Measurements from ENCODE around the gene FOXF2.
"Not testable (repeated sequence)": the region's sequence is repeated elsewhere in the genome, so short reads cannot be mapped to it uniquely, and the experiment has no call there.

The FOXF2 gene

DNA sequence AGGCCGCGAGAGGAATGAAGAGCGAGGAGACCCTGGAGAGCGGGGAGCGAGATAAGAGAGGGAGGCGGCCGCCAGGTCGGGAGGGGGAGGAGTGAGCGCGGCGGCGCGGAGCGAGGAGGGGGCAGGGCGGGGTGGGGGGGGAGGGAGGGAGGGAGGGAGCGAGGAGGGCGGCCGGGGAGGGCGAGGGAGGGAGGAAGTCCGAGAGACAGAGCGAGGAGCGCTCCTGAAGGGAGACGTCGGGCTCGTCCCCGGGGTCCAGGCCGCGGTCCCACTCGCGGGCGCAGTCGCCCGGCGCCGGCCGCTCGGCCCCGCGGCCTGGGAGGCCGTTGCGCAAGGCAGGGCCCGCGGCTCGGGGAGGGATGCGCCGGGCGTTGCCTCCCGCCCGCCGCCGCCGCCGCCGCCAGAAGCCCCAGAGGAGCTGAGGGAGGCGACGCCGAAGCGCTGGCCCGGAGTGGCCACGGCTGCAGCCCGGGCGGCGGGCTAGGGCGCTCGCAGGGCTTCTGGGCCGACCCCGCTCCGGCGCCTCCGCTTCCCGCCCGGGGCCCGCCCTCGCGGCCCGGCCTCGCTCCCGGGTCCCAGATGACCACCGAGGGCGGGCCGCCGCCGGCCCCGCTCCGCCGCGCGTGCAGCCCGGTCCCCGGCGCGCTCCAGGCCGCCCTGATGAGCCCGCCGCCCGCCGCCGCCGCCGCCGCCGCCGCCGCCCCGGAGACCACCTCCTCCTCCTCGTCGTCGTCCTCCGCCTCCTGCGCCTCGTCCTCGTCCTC is at the start of gene FOXF2:
Gene FOXF2, plus strand, starts transcription at position 208 of the 764 bp plus-strand sequence. Its CDS starts 372 bp downstream, at position 580.
- DNase-seq (ENCODE audit: low spot score): no peak

DNA sequence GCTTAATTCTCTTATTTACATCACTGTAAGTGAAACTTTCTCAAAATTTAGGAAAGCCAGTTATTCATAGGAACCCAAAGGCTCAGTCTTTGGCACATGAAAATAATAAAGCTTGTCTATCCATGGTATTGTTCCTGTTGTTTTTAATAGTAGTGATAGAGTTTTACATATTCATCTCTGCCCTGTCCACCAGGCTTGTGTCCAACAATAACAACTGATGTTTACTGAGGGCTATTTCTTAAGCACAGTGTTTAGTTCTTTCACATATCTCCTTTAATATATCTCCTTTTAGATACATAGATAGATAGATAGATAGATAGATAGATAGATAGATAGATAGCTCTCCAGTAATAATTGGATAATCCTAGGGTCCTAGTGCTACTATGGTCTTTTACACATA is 43.3 kb upstream of the FOXF2 start:
- DNase-seq (ENCODE audit: low spot score): no peak

DNA sequence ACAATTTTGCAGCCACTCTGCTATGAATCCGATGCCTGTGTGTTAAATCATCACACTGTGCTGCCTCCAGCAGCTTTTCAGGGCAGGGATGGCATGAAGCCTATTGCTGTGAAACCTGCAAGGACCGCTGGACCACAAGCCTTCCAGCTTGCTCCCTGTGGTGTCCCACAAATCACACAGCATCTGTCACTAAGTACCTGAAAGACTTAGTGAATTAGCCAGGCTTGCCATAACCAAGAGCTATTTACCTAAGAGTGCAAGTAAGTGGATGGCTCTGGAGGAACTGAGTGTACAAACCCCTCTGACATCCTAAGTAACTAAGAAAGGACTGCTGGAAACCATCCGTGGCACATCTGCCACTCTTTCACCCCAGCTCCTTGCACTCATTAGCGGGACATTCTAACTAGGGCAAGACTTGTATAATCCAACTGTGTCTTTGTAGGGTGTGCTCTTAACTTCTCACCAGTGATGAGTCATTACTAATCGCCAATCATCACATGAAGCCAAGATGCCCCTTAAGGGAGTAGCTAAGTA is 42.8 kb upstream of the FOXF2 start:
- no peak for DNase-seq (ENCODE audit: low spot score)

DNA sequence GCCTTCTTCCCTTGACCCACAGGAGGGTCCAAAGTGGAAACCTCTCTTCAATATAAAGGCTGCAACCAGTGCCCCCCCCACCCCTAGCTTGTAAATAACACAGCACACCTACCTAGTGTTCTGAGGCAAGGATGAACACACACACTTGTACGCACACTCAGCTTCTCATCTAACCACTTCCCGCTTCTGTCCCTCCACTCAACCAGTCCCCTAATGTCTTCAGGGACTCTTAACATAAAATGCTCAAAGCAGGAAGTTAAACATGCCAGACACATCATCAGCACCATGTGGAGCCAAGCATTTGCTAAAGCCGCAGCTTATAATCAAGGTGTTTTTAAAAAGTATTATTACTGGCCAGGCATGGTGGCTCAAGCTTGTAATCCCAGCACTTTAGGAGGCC is 42.2 kb upstream of the FOXF2 start:
- no peak for DNase-seq (ENCODE audit: low spot score)

DNA sequence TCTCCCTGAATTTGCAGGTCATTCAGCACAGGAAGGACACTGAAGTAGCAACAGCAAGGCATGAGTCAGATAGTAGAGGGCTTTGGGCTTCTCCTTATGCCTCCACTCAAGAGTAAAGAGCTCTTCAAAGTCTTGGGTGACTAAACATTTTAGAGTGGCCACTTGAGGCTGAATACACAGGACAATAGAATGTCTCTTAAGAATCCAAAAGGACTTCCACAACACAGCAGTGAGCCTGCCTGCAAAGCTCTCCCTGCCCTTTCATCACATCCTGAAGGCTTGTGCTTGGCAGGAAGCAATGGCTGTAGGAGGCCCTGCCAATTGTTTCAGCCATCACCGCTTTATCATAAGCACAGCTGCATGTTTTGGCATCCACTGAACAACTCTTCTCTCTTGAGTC is 40.7 kb upstream of the FOXF2 start:
- no peak for DNase-seq (ENCODE audit: low spot score)

DNA sequence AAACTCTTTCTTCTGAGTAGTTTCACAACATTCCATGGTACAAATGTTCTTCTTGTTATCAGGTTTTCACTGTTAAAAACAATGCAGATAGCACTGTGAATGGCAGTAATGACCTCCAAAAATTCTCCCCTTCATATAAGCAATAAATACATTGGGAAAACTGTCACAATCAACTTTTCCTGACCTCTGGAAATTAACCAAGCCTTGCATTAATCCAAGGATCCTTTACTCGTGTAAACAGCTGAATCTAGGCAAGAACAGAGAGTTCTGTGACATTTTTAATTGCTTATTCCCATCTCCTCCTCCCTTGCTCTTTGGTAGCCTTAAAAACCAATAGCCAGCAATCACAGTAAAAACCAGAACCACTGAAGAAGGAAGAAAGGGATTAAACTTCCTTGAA is 39.7 kb upstream of the FOXF2 start:
- no peak for DNase-seq (ENCODE audit: low spot score)

DNA sequence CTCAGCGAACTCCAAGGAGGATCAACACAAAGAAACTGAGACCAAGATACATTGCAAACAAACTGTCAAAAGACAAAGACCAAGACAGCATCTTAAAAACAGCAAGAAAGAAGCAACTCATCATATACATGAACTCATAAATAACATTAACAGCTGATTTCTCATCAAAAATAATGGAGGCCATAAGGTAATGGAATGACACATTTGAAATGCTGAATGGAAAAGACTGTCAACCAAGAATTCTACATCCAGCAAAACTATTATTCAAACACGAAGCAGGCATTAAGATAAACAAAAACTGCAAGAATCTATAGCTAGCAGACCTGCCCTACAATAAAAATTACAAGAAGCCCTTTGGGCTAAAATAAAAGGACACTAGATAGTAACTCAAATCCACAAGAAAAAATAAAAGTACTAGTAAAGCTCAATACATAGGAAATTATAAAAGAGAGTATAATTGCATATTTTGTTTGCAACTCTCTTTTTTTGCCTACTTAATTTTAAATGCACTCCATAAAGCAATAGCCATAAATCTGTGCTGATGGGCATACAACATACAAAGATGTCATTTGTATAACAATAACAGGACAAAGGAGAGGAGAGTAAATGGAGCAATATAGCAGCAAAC is 37.9 kb upstream of the FOXF2 start:
- DNase-seq (ENCODE audit: low spot score): no peak

DNA sequence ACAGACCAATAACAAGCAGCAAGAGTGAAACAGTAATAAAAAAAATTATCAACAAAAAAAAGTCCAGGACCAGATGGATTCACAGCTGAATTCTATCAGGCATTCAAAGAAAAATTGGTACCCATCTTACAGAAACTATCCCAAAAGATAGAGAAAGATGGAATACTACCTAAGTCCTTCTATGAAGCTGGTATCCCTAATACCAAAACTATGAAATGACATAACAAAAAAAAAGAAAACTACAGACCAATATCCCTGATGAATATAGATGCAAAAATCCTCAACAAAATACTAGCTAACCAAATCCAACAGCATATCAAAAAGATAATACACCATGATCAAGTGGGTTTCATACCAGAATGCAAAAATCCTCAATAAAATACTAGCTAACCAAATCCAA is 34.3 kb upstream of the FOXF2 start:
- DNase-seq (ENCODE audit: low spot score): not testable (repeated sequence)

DNA sequence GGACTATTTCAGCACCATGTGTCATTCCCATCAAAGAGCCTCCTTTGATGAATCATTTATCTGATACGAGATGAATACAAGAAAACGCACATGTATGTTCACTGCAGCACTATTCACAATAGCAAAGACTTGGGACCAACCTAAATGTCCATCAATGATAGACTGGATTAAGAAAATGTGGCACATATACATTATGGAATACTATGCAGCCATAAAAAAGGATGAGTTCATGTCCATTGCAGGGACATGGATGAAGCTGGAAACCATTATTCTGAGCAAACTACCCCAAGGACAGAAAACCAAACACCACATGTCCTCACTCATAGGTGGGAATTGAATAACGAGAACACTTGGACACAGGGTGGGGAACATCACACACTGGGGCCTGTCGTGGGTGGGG is 27.7 kb upstream of the FOXF2 start:
- DNase-seq (ENCODE audit: low spot score): not testable (repeated sequence)

DNA sequence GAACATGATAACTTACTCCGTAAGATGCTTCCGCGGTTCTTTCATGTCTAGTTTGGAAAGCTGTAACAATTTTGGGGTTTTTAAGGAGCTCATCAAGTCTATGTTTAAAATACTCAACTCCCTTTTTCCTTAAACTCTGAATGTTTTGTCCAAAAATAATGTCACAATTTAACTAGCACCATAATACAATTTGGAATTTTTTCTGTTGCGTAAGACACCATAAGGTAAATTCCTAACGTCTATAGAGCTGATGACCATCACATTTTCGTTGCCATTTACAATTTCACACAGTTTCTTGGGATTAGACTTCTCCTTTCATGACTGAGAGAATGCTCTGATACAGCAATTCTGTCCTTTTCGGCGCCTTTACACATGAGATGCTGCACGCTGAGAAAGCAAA is 26.7 kb upstream of the FOXF2 start:
- no peak for DNase-seq (ENCODE audit: low spot score)

DNA sequence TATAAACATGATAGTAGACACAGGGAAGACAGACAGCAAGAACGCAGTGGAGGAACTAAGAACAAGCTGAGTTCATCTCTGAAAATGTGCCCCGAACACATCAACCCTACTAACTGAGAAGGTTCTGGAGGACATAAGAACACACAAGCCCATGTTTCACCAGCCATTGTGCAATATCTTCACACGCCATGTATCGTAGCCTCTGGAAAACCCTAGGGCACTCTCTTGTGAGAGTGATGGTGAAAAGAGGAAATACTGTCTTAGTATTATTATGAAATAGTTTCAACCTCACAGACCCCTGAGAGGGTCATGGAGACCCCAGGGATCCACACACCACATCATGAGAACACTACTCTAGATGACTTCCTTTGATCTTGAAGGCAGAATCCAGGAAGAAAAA is 26.1 kb upstream of the FOXF2 start:
- no peak for DNase-seq (ENCODE audit: low spot score)

DNA sequence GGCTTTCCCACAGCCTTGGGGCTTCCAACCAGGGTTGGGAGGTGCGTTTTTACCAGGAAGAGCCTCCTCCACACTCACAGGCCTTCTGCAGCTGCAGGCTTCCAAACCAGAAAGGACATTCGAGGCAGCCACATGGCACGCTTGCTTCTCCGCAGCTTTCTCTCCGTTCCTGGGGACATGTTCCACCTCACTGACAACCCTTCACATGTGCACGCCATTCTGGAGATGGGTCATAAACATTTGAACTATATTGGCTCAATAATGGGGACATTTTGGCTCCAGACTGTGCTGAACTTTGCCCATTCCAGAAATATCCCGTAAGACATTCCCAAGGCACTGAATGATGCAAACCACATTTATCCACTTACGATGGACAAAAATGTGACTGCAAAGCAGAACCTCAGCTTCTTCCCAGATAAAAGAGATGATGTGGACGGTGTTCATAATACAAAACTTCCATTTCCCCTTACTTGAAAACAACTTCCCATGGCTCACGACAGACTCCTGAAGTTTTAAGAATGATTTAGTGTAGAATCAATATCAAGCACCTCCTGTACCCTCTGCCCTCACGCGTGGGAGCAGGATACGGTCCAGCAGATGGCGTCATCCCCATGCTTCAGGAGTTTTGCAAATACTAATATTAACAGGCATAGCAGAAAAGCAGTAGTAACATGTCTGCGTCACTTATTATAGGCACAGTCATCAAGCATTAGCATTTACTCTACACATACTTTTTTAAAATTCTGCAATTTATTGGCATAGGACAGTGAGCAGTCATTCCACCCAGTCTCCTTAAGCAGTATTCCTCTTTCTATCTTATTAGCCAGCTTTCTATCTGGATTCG is 25.4 kb upstream of the FOXF2 start:
- DNase-seq (ENCODE audit: low spot score): no peak

DNA sequence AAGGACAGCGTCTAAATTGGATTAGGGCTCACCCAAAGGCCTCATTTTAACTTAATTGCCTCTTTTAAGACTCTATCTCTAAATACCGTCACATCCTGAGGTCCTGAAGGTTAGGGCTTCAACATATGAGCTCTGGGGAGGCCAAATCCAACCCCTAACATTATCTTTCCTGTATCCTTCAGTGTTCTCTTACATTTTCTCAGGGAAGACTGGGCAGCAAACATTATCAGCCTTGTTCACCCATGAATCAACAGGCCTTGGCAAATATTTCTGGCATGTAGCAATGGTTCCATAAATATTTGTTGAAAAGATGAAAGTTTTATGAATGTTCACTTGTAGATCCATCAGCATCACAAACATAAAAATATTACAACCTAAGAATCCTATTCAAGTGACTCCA is 24.6 kb upstream of the FOXF2 start:
- no peak for DNase-seq (ENCODE audit: low spot score)

DNA sequence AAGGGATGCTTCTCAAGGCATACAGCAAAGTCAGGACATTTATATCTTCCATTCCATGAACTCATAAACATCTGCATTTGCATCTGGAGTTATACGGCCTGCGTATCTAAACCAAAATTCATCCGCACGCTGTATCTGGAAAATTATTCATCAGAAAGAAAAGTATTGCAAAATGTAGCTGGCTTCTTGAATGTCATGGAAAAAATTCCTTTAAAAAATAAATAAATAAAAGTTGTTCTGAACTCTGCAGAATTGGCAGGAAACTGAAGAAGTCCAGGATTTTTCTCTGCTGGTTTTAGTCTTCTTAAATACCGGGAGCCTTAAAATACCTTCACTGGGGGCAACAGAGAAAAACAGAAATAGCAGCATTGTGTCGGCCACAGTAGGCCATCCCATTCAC is 23.7 kb upstream of the FOXF2 start:
- no peak for DNase-seq (ENCODE audit: low spot score)

DNA sequence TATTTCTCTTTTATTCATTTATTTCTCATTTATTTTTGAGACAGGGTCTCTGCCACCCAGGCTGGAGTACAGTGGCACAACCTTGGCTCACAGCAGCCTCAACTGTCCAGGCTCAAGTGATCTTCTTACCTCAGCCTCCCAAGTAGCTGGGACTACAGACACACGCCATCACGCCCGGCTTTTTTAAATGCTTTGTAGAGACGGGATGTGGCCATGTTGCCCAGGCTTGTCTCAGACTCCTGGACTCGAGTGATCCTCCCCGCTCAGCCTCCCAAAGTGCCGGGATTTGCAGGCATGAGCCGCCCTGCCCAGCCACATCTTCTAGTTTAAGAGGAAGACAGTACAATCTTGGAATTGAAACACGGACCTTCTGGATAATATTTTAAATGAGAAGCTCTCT is 21.6 kb upstream of the FOXF2 start:
- no peak for DNase-seq (ENCODE audit: low spot score)

DNA sequence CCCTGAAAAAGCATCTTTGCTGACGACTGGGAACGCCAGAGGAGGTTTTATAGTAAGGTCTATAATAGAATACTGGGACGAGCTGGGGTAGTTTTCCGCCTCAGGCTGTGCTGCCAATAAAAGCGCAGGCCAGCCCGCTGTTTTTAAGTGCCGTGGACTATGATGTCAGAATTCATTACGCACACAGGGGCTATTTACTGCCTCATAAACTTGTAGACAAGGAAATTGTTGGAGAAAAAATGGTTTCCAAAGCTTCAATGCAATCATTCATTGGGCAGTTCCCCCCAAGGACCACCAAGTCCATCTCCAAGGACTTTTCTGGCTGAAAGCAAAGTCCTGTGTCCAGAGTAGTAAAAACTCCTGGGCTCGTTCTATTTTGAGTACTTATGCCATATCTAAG is 20.4 kb upstream of the FOXF2 start:
- no peak for DNase-seq (ENCODE audit: low spot score)

DNA sequence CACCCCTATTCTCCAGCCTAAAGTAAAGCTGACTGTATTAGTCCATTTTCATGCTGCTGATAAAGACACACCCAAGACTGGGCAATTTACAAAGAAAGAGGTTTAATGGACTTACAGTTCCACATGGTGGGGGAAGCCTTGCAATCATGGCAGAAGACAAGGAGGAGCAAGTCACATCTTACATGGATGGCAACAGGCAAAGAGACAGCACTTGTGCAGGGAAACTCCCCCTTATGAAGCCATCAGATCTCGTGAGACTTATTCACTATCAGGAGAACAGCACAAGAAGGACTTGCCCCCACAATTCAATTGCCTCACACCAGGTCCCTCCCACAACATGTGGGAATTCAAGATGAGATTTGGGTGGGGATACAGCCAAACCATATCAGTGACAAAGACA is 19.7 kb upstream of the FOXF2 start:
- DNase-seq (ENCODE audit: low spot score): not testable (repeated sequence)

DNA sequence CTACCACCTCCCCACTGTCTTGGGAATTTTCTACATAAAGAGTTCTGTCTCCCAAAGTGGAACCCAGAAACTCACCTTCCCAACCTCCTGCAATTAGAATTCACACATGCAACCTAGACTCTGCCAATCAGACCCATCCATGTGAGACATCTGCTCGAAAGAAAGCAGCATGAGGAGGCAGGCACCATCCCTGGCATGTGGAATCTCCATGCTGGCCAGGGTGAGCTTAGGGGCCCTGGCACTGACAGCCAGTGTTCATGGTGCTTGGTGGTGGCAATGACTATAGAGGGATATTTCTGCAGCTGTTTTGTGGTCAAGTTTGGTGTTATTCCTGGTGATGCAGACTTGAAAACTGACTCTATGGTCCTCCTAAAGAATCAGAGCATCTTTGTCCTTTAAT is 17.4 kb upstream of the FOXF2 start:
- DNase-seq (ENCODE audit: low spot score): no peak

DNA sequence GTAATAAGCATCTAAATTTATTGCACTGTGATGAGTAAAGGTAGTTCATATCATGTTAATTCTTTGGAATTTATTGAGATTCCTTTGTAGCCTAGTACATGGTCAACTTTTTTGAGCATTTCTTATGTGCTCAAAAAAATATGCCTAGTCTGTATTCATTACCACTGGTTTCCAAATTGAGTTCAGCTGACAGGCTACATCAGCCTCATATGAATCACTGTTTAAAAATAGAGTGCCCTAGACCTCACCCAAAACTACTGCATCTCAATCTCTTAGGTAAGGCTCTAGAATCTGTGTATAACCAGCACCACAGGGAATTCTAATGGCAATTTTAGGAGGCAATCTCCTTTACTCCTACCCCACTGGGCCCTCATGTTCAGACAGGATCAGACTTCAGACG is 16.7 kb upstream of the FOXF2 start:
- no peak for DNase-seq (ENCODE audit: low spot score)

DNA sequence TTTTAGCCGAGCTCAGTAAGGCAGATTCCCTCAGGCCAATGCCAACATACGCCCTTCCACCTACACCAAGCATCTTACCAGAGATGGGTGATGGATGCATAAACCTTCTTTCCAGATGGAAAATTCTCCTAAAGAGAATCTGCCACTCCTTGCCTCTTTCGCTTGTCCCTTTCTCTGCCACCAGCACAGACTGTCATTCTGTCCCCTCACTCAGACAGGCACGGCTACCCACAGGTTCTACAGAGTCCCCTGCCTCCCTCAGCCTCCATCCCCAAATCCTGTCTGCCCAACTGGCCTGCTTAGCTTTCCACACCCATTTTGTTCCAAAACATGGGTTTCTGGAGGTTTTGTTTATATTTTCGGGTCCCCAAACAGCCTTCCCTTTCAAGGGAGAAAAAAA is 12.7 kb upstream of the FOXF2 start:
- no peak for DNase-seq (ENCODE audit: low spot score)

DNA sequence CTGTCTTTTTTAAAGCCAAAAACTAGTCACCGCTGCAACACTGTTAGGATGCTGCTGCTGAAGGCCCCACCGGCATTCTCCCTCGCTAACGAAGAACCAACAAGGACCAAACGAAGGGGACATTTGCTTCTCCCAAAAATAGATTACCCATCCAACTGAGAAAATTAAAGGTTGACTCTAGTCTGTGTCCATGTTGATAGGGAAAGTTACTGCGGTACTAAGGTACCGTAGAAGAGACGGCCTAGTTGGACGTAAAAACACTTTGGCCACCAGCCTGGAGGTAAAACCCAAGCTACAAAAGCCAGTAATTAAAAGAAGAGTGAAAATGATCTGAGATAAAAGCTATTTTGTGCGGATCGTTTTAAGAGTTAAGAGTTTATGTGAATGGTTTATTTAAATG is 11.8 kb upstream of the FOXF2 start:
- DNase-seq (ENCODE audit: low spot score): no peak

DNA sequence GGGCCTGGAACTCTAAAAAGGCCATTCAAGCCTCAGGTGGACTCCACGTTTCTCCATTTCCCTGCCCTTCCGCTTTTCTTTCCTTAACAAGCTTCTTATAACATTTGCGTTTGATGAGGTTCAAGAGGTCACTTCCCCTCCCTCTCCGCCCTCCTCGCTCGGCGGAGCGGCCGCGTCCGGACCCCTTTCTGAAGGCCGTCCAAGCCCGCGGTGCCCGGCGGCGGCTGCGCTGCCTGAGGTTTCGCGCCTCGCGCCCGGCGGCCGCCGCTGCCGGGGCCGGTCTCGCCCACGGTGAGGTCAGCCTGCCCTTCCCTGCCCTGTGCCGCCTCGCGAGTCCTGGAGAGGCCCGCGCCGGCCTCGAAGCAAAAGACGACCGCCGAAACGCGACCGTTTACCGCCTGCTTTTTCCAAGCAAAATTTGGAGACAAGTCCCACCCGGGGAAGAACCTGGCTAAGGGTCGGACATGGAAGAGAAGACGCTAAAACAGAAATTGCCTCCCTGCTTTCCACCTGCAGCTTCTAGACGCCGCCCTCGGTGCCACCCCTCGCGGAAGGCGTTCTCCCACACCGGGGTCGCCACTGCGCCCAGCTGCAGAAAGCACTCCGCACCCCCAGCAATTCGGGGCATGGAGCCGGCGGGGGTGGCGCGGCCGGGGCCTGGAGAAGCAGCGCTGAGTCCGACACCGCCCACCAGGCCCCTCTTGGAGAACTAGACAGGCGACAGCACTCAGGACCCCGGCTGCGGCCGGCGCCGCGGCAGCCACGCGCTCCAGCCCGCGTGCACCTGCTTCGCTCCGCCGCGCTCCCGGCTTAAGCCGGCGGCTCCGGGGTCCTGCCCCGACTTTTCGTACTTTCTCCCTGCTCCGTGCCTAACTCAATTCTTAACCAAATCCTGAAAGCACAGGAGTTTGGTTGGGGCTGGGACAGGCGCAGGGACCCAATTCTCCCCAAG is 11.0 kb upstream of the FOXF2 start:
- DNase-seq (ENCODE audit: low spot score): no peak

Data from putamen (tissue), 1 donor.